ENCODE results near the gene THRB.

THRB gene

GRCh38 chr3:24447836-24448235 is 46.8 kb downstream of the THRB start:
- TF ChIP-seq CTCF (IDR thresholded peaks at IDR 0.05; ENCODE audit: extremely low read depth, missing control alignments), result no peak
- DNase-seq (ENCODE audit: low spot score), result no peak

- no peak for DNase-seq (ENCODE audit: low spot score)
- no peak for TF ChIP-seq CTCF (IDR thresholded peaks at IDR 0.05; ENCODE audit: extremely low read depth, missing control alignments)
These were observed 48.6 kb downstream of the THRB start for GRCh38 chr3:24446032-24446431.

- no peak for TF ChIP-seq CTCF (IDR thresholded peaks at IDR 0.05; ENCODE audit: extremely low read depth, missing control alignments)
- no peak for DNase-seq (ENCODE audit: low spot score)
These were observed 51.2 kb downstream of the THRB start for GRCh38 chr3:24443476-24443875.

GRCh38 chr3:24440760-24441464 is 53.7 kb downstream of the THRB start:
- TF ChIP-seq CTCF (IDR thresholded peaks at IDR 0.05; ENCODE audit: extremely low read depth, missing control alignments), result no peak
- no peak for DNase-seq (ENCODE audit: low spot score)

GRCh38 chr3:24439021-24439420 is 55.6 kb downstream of the THRB start:
- no peak for TF ChIP-seq CTCF (IDR thresholded peaks at IDR 0.05; ENCODE audit: extremely low read depth, missing control alignments)
- no peak for DNase-seq (ENCODE audit: low spot score)

- no peak for TF ChIP-seq CTCF (IDR thresholded peaks at IDR 0.05; ENCODE audit: extremely low read depth, missing control alignments)
- no peak for DNase-seq (ENCODE audit: low spot score)
These were observed 57.3 kb downstream of the THRB start for GRCh38 chr3:24437326-24437725.

GRCh38 chr3:24435584-24435983 is 59.1 kb downstream of the THRB start:
- TF ChIP-seq CTCF (IDR thresholded peaks at IDR 0.05; ENCODE audit: extremely low read depth, missing control alignments), result no peak
- DNase-seq (ENCODE audit: low spot score), result no peak

Data from GM20000 (cell line).